Stimulated activated CD8-positive, alpha-beta memory T cell treated with anti-CD3 and anti-CD28 coated beads, Interleukin-12 subunit alpha, Interleukin-12 subunit beta, amount 100 ng/mL, for 24 hours (primary cell): Measurements from ENCODE around the gene PDIA5.

Experiments used
- DNase-seq: peaks from one replicate; pipeline ENCODE4 v3.0.0-alpha.2; 2020; ENCODE audit errors: extremely low read depth

PDIA5 gene

DNA sequence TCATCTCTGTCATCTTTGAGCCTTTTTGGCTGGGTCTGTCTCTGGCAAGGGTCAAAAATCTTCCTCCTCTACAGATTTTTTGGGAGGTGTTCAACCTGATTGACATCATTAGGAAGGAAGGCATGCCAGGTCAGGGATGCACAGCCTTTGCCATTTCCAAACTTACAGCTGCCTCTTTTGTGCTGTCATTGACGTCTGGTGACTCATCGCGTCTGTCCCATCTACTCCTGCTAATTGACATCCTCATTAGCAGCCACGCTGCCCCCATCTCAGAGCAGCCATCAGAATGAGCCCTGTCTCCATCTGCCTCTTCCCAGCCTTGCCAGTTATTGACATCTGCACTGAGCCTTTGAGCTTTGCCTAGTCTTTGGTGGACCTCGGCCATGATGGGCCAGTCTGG lies 53.0 kb downstream of the PDIA5 start:
- no peak for DNase-seq

- no peak for DNase-seq
Observed at GRCh38 chr3:123120573-123120972, 53.7 kb downstream of the PDIA5 start.

GRCh38 chr3:123122057-123122456 lies 55.2 kb downstream of the PDIA5 start:
- no peak for DNase-seq

- DNase-seq: no peak
Observed at GRCh38 chr3:123122525-123123315, 55.9 kb downstream of the PDIA5 start.

GRCh38 chr3:123123716-123124616 lies 57.1 kb downstream of the PDIA5 start:
- DNase-seq: no peak

DNA sequence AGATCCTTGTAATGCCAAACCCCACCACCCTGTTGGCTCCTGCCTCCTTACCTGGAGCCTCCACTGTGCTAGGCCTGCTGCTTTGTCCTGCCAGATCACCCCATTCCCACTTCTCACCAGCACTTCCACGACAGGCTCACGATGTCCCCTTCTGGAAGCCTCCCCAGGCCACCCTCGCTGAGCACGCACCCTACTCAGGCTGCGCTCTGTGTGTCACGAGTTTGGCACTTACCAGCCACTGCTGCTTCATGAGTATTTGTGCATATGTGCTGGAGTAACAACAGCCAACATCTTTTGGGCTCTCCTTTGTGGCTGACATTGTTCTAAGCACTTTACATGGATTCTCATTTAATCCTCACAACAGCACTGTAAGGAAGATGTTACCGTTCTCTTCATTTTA lies 58.1 kb downstream of the PDIA5 start:
- DNase-seq: no peak

DNA sequence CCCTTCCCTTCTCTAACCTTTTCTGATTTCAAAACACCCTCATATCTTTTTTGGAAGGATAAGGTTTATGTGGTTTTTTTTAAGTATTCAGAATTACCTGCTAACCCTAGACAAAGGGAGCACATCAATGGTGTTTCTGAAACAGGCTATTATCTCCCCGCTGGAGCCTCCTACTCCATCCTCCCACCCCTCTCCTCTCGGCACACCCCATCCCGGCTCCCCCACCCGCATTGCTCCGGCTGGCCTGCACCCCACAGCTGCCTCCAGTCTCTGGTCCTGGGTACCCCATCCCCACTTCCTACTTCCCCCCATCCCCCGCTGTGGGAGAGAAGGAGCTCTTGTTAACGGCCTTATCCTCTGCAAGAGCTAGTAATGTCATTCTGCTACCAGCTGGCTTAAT lies 59.2 kb downstream of the PDIA5 start:
- no peak for DNase-seq

DNA sequence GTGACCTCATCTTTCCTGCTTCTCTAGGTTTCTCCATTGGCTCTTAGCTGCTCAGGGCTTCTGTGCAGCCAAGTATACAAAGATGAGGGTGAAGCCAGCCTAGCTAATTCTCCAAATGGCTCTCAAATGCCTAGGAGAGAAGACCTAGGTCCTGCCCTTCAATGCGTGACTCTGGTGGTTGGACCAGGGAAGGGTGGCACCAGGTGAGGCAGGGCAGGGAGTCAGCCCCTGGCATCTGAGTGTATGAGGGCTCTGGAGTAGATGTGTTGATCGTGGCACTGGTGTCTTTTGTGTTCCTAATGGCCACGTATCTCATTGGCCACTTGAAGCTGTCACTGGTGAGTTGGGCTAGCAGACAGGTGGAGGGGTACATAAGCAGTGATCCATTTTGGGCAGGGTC lies 59.8 kb downstream of the PDIA5 start:
- DNase-seq: no peak

GRCh38 chr3:123129092-123129491 lies 62.3 kb downstream of the PDIA5 start:
- no peak for DNase-seq

GRCh38 chr3:123129532-123129931 lies 62.7 kb downstream of the PDIA5 start:
- no peak for DNase-seq

DNA sequence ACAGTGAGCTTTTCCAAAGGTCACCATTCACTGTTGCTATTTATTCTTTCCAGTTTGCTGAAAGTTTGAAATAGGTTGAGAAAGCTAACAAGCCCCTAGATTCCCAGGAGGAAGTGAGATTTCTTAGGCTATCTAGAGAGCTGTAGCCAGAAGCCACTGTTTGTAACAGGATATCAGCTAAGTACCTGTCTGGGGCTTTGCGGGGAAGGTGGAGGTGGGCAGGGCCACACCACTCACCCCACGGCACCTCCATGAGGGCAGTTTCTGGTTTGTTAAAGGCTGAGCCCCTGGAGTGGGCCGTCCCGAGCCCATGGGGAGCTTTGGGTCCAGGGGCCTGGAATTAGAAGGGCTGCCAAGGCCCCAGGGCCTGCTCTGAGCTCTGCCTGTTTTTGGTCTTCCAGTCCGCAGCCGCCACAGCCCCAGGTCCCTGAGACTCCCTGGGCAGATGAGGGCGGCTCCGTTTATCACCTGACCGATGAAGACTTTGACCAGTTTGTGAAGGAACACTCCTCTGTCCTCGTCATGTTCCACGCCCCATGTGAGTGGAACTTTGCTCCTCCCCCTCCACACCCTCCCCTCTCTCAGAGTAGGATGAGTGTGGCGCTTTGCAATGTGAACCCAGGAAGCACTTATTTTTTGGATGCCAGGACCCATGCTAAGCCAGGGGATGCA lies 63.4 kb downstream of the PDIA5 start:
- DNase-seq: no peak

DNA sequence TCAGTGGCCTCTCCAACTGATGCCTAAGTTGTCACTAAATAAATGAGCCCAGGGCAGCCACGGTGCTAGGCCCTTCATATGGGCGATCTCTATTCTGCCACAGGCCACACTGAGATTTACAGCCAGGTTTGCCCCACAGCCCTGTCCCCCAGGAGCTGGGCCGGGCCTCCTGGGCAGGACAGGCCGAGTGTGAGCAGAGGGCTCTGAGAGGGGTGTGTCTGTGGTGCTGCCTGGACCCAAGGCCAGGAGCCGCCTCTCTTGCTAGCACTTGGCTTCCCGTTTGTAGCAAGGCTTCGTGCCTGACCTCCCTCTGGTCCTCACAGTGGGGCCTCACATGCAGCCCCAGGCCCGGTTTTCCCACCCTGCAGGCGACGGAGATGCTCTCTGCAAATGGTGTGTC lies 67.8 kb downstream of the PDIA5 start:
- DNase-seq: no peak

DNA sequence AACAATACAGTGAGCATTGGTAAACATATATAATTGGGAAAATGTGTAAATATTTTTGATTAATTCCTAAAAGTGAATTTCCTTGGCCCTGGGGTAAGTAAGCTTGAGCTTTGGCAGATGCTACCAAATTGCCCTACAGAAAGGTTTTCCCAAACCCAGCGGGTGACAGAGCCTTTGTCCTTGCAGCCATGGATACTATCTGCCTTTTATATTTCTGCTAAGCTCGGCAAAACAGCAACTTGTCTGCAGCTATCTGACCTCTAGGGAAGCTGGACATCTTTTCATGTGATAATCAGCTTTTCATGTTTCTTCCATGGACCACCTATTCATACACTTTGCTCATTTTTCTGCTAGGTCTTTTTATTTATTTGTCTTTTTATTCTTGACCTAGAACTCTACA lies 70.2 kb downstream of the PDIA5 start:
- DNase-seq: no peak

GRCh38 chr3:123138839-123139444 lies 72.1 kb downstream of the PDIA5 start:
- no peak for DNase-seq

- no peak for DNase-seq
Observed at GRCh38 chr3:123139522-123139921, 72.7 kb downstream of the PDIA5 start.

DNA sequence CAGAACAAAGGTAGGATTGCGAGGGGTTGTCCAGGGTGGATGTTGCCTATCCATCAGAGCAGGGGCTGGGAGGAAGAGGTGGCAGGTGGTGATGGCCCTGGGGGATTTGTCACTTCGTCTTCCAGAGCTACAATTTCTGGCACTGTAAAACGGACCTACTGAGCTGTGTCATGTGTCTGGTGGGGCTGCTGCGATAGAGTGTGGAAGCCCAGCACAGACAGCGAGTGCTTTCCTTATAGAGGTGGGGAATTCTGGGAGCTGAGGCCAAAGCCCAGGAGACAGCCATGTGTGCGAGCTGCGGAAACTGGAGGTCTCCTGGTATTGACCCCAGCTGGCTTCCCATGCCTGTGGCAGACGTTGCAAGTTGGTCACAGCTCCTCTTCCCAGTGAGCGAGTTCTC lies 73.7 kb downstream of the PDIA5 start:
- DNase-seq: no peak

GRCh38 chr3:123141276-123141675 lies 74.5 kb downstream of the PDIA5 start:
- DNase-seq: no peak

DNA sequence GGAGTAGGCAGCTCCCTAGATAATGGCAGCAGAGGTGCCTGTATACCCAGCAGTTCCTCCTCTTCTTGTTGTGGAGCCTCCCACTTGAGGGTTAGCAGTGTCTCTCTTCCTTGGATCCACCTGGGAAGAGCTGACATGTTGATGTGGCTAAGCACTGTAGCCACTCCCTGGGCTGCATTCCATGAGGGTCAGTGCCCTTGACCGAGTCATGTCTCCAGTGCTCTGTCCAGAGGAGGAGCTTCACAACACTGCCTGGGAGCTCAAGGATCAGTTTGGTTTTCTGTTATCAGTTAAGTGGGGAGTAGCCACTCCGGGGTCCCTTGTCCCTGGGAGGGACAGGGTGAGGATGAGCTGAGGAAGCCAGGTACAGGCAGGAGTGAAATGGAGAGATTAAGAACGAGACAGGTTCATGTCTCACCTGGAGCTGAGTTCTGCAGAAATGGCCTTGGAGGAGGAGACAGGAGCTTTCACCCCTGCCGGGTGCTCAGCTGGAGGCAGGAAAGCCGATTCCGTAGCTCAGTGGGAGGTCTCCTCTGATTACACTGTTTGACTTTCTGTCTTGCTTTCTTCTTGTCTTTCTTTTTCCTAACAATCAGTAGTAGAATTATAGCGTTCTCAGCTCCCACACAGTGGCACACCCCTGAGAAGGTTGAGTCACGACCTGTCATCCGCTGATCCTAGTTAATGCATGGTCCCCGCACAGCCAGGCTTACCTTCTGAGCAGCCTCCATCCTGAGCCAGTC lies 77.0 kb downstream of the PDIA5 start:
- DNase-seq: no peak

DNA sequence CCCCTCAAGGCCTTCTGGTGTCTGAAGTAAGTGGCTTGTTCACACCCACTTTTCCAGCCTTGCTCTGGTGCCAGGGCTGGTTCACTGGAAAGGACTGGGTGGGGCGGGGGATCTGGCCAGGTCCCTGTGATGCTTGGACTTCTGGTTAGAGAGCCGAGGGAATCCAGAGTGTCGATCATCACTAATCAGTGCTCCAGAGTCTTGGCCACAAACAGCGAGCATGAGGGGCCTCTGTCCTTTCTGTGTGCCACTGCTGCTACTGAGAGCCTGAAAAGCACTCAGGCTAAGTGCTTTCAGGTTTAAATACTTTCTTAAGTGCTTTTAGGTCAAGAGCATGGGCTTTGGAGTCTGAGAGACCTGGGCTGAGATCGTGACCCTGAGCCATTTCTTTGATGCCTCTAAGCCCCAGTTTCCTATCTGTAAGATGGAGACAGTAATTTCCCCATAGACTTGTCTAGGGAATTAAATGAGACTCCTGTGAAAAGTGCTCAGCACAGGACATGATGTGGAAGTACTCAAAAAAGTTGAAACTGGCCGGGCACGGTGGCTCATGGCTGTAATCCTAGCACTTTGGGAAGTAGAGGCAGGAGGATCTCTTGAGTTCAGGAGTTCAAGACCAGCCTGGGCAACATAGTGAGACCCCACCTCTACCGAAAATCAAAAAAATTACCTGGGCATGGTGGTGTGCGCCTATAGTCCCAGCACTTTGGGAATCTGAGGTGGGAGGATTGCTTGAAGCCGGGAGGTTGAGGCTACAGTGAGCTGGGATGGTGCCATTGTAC lies 81.1 kb downstream of the PDIA5 start:
- no peak for DNase-seq

GRCh38 chr3:123148772-123149171 lies 81.9 kb downstream of the PDIA5 start:
- DNase-seq: no peak

- no peak for DNase-seq
Observed at GRCh38 chr3:123149525-123149924, 82.7 kb downstream of the PDIA5 start.
